Stimulated activated CD8-positive, alpha-beta memory T cell treated with anti-CD3 and anti-CD28 coated beads, Interleukin-7, amount 100 ng/mL, for 48 hours (primary cell): ENCODE data around the gene ERGIC2.
"Not testable (repeated sequence)": the region's sequence is repeated elsewhere in the genome, so short reads cannot be mapped to it uniquely, and the experiment has no call there.

ENCODE experiments used
- DNase-seq, 2 donors: peaks; one replicate each; pipeline ENCODE4 v3.0.0-alpha.2; 2020; ENCODE audit warnings: low read depth in 1 of 2; ENCODE audit errors: extremely low read depth in 1 of 2

Gene ERGIC2, protein sequence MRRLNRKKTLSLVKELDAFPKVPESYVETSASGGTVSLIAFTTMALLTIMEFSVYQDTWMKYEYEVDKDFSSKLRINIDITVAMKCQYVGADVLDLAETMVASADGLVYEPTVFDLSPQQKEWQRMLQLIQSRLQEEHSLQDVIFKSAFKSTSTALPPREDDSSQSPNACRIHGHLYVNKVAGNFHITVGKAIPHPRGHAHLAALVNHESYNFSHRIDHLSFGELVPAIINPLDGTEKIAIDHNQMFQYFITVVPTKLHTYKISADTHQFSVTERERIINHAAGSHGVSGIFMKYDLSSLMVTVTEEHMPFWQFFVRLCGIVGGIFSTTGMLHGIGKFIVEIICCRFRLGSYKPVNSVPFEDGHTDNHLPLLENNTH

GRCh38 chr12:29380536-29381523 lies at the start of gene ERGIC2:
Gene ERGIC2 (minus strand): TSS chr12:29381172. CDS start chr12:29371633, 9,539 bp downstream.
- DNase-seq: peak; percentile 72 to 83

DNA sequence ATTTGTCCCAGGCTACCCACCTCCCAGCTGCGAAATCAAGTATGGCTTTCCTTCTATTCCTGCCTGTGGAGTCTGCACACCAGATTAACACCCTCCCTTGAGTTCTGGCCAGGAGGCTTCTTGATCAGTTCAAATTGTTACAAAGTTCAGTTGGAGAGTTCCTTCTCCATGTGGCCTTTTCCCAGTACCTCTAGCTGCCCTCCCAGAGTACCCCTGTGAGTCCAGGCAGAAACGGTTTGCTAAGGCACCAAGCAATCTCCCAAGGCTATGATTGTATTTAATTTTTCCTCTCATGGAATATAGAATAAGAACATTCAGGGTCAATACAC lies 49.7 kb upstream of the ERGIC2 start:
- no peak for DNase-seq

GRCh38 chr12:29429999-29430715 lies 49.2 kb upstream of the ERGIC2 start:
- no peak for DNase-seq

DNA sequence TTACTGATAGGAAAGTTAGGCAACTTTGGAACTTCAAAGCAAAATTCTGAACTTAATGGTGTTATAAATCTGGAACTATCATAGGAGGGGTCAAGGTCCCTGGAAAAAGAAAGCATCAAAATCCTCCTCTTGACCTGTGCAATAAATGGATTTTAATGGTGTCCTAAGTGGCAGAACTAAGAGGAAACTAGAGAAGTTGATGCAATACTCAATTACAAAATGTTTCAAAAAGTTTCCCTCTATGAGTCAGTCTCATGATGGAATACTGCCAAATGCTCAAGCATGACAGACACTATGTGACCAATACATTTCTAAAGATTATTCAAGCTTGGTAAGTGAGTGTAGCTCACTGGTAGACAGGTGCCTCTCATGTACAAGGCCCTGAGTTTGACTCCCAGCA lies 47.7 kb upstream of the ERGIC2 start:
- no peak for DNase-seq

DNA sequence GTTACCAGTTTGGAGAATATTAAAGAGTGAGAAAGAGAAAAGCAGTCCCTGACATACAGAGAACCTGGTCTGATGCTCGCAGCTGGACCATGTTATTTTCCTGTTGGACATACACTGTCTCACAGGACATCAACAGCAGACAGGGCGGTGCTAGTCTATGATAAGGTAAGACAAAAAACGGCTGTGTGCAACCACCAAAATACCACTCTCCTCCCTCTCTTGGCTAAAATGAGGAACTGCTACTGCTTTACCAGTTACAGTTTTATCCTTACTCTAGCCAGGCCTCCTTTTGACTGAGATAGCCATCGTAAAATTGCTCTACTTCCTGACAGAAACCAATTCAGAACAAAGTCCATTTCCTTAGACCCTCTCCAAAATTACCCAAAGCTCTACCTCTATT lies 47.0 kb upstream of the ERGIC2 start:
- no peak for DNase-seq

GRCh38 chr12:29426498-29426897 lies 45.5 kb upstream of the ERGIC2 start:
- no peak for DNase-seq

DNA sequence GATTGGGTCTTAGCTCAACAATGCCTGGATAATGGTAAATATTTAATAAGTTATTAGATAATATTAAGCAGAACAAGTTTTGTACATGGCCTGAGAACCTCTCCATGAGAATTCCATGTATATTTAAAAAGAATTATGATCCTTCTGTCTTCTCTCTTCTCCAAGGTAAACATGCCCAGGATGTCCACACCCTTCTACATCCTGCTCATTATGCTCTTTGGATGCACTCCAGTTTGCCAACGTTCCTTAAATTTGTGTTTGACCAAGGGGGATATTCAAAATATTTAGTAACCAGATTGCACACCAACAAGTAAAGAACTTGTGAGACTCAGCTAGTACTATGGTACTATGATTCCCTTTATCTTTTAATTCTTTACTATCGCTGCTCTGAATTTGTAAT lies 44.8 kb upstream of the ERGIC2 start:
- no peak for DNase-seq

DNA sequence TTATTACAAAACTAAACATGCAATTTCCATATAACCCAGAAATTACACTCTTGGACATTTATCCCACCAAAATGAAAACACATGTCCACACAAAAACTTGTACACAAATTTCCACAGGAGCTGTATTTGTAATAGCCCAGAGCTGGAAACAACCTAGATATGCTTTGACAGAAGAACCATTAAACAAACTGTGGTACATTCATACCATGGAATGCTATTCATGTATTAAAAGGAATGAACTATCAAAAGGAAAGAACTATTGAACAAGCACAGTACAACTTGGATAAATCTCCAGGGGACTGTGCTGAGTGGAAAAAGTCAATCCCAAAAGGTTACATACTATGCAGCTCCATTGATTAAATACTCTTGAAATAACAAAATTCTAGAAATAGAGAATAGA lies 35.8 kb upstream of the ERGIC2 start:
- DNase-seq: no peak

GRCh38 chr12:29415111-29415510 lies 34.1 kb upstream of the ERGIC2 start:
- no peak for DNase-seq

- DNase-seq: no peak
Observed at GRCh38 chr12:29414368-29414767, 33.4 kb upstream of the ERGIC2 start.

GRCh38 chr12:29405561-29405960 lies 24.6 kb upstream of the ERGIC2 start:
- no peak for DNase-seq

DNA sequence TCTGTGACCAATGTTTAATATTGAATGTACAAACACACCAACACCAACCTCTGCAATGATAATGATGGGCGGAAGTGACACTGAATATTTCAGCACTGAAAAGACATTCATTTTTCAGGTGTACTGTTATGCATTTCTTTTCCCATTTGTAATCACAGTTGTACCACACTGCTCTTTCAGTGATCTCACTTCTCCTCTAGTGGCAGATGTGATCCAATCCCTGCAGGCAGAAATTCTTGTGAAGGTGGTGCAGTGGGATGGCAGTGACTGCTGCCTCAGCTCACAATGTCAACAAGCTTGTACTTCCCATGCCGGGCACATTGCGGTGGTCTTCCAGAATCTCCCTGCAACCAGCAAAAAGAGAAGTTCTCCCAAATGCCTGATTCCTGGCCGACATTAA lies 23.0 kb upstream of the ERGIC2 start:
- DNase-seq: no peak

DNA sequence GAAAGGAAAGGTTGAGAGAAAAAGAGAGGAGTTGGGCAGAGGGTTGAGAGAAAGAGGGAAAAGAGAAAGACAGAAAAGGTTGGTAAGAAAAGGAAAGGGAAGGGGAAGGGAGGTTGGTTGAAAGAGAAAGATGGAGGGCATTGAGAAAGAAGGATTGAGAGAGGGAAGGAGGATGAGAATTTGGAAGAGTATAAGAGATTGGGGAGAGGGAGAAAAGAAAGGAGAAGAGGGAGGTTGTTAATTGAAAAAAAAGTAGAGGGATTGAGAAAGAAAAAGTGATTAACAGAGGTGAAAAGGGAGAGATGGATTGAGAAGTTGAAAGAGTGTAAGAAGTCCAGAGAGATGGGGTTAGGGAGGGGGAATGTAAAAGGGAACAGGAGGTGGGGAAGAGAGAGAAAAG lies 21.5 kb upstream of the ERGIC2 start:
- no peak for DNase-seq

- DNase-seq: no peak
Observed at GRCh38 chr12:29398495-29398894, 17.5 kb upstream of the ERGIC2 start.

DNA sequence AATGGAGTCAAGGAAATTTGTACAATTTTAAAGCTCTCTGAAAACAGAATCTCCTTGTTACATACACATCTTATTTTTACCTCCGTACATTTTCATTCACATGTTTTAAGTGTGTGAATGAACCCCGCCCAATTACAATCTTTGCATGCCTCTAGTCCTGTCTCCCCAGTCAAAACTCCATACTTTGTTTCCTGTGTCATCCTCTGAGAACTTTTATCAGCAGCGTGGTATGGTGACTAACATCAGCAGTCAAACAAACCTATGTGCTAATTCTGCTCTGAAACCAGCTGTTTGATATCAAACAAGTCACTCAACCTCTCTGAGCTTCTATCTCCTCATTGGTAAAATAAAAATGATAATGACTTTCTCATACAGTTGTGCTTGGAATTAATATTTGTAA lies 15.8 kb upstream of the ERGIC2 start:
- no peak for DNase-seq

- no peak for DNase-seq
Observed at GRCh38 chr12:29395356-29395755, 14.4 kb upstream of the ERGIC2 start.

- peak in 1 of 2 donors; percentile 9 for DNase-seq
Observed at GRCh38 chr12:29390419-29390818, 9.4 kb upstream of the ERGIC2 start.

- no peak for DNase-seq
Observed at GRCh38 chr12:29389295-29389919, 8.4 kb upstream of the ERGIC2 start.

DNA sequence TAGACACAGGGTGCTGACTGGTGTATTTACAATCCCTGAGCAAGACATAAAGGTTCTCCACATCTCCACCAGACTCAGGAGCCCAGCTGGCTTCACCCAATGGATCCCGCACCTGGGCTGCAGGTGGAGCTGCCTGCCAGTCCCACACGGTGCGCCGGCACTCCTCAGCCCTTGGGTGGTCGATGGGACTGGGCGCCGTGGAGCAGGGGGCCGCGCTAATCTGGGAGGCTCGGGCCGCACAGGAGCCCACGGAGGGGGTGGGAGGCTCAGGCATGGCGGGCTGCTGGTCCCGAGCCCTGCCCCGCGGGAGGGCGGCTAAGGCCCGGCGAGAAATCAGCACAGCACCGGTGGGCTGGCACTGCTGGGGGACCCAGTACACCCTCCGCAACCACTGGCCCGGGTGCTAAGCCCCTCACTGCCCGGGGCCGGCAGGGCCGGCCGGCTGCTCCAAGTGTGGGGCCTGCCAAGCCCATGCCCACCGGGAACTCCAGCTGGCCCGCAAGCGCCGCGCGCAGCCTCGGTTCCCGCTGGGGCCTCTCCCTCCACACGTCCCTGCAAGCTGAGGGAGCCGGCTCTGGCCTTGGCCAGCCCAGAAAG lies 5.2 kb upstream of the ERGIC2 start:
- DNase-seq: not testable (repeated sequence)

- DNase-seq: not testable (repeated sequence)
Observed at GRCh38 chr12:29385194-29385593, 4.2 kb upstream of the ERGIC2 start.
